Lower leg skin (tissue), 4 donors: Measurements from ENCODE around the gene BAIAP2L2. TPM values are rescaled to one million over a fixed set of nuclear protein-coding genes. Genes with fewer than 3 reads are reported as not detected.

ENCODE experiments used
- DNase-seq, 2 donors: peaks; one replicate each; pipeline ENCODE4 v3.0.0-alpha.2; 2019; ENCODE audit warnings: low spot score in 2 of 2
- H3K4me3 ChIP-seq: fragments of 200-600 bp; sonication (generic); 2 replicates; pipeline ENCODE4 v1.5.1; 2017; ENCODE audit warnings: mild to moderate bottlenecking, low read depth; ENCODE audit not compliant: poor library complexity, severe bottlenecking
- CTCF ChIP-seq, 3 donors: fragments of 450-650 bp; IDR thresholded peaks; one replicate each; pipeline ENCODE4 v1.5.1; 2016; ENCODE audit warnings: antibody characterized with exemption in 3 of 3, mild to moderate bottlenecking in 3 of 3, moderate library complexity in 2 of 3
- POLR2A ChIP-seq, 2 donors: fragments of 450-650 bp; IDR thresholded peaks; one replicate each; pipeline ENCODE4 v1.6.1; 2016 to 2017; ENCODE audit warnings: antibody characterized with exemption in 2 of 2, mild to moderate bottlenecking in 1 of 2, moderate library complexity in 1 of 2
- WGBS, 2 donors: methylation state at CpG; one replicate each; pipeline ENCODE4 v1.1.5; 2018; 5-methylcytosine and 5-hydroxymethylcytosine counted together
- intact Hi-C: fragments of 100-400 bp; cut with DNase I; formaldehyde crosslinking; loops from one replicate; pipeline ENCODE4 v1.15.0; 2023; ENCODE audit warnings: low total_unique reads
- total RNA-seq, 4 donors: library from RNA; depleted of rRNA; stranded (reverse); fragments of >200 nt; gene quantifications; one replicate each; pipeline ENCODE4 v1.1.0, GENCODE V29; 2016

Gene BAIAP2L2
- total RNA-seq, 4 donors from 2014 or later: 1.3 to 2.3 (median 2.1) TPM

DNA sequence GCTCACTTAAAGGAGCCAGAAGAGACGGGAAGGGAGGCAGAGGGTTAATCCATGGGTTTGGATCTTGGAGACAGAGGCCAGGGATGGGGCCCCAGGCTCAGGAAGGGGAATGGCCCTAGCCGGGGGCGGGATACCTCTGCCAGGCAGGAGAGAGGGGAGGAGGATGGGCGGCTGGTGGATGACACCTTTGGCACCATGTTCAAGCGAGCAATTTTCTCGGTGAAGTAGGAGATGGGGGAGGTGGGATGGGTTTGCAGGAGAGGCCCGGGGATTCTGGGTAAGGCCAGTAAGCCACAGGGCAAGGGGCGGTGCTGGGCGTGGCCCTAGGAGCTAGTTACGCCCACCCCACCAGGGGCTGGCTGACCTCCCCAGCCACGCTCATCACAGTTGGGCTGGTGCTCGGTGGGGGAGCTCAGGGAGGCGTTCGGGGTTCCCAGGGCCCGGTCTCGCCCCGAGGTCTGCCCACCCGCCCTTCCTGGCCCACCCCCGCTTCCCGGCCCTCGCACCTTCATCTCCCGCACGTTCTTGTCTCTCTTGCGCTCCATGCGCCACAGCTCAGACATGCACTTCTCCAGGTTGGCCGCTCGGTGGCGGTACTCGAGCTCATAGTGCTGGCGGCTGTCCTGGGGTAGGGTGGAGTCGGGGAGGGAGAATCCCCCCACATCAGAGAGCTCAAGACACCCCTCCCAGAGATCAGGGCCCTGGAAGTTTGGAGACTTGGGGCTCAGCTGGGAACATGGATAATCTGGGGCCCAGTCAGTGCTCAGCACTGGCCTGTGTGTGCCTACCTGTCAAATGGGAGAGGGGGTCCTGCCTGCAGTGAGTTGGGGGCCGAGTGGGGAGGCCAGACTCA, 12.7 kb downstream of the BAIAP2L2 start:
- 54 to 57% methylated on average over 22 to 28 of the region's 32 CpGs for WGBS, 2 donors
- no peak overlapping the region for H3K4me3 ChIP-seq
- DNase-seq: no peak
- TF ChIP-seq CTCF (IDR thresholded peaks at IDR 0.05) (no peak), POLR2A (IDR thresholded peaks at IDR 0.05) (no peak)
- intact Hi-C loops: no loop called here

DNA sequence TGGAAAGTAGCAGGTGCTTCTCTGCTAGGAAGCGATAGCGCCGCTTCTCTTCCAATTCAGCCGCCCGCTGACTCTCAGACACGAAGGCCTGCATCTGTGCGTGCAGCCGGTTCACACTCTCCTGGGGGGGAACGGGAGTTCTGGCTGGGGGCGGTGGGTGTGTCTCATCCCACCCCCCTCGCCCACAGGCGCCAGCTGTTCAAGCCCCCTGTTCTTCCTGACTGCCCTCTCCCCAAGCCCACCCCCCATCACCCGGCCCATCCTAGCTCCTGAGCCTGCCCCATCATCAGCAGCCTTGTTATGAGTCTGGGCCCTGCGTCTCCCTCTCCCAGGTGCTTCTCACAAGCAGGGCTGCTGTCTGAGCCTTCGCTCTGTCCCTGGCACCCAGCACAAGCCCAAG, 13.4 kb downstream of the BAIAP2L2 start:
- no peak for DNase-seq
- 84 to 86% methylated on average over 15 of the region's 15 CpGs for WGBS, 2 donors
- no peak for TF ChIP-seq CTCF (IDR thresholded peaks at IDR 0.05)
- H3K4me3 ChIP-seq: no peak overlapping the region
- intact Hi-C loops: no loop called here

GRCh38 chr22:38089474-38089851, 21.0 kb downstream of the BAIAP2L2 start:
- intact Hi-C loops: no loop called here
- no peak overlapping the region for H3K4me3 ChIP-seq
- TF ChIP-seq POLR2A (IDR thresholded peaks at IDR 0.05): no peak
- no peak for TF ChIP-seq CTCF (IDR thresholded peaks at IDR 0.05)
- no peak for DNase-seq
- 31 to 39% methylated on average over 8 to 15 of the region's 34 CpGs for WGBS, 2 donors

DNA sequence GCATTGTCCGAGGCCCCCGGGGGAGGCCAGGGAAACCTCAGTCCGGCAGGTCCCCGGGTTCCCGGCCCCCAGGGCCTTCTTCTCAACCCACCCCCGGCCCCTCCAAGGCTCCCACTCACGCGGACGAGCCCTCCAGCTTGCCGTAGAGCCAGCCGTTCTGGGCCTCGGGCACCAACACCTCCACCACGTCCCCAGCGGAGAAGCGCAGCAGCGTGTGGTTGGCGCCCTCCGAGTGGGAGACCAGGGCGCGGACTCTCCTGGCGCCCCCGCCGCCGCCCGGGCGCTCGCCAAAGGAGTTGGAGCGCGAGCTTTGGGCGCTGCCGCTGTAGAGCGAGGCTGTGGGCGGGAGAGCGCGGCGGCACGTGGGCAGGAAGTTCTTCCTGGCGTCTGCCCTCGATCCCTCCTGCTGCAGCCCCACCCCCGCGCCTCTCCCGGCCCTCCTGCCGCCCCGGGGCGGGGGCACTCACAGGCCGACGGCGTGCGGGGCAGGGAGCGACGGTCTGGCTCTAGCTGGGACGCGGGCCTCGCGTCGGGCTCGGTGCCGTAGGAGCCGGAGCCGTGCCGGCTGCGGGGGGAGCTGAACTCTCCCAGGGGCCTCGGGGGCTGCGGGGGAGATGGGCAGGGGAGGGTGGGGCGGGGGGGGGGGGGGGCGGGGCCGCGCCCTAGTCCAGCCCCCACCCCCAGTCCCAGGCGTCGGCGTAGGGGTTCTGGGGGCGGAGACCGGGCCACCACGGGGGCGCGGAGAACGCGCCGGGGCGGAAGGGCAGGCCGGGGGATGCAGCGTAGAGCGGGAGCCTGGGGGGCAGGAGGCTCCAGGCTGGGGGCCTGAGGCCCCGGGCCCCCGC, 21.6 kb downstream of the BAIAP2L2 start:
- H3K4me3 ChIP-seq: no peak overlapping the region
- 10 to 14% methylated on average over 10 to 34 of the region's 85 CpGs for WGBS, 2 donors
- no peak for TF ChIP-seq POLR2A (IDR thresholded peaks at IDR 0.05)
- no peak for TF ChIP-seq CTCF (IDR thresholded peaks at IDR 0.05)
- no peak for DNase-seq
- intact Hi-C loops: no loop called here

GRCh38 chr22:38087855-38088254, 22.6 kb downstream of the BAIAP2L2 start:
- no peak for DNase-seq
- intact Hi-C loops: no loop called here
- 91 to 94% methylated on average over 12 of the region's 12 CpGs for WGBS, 2 donors
- H3K4me3 ChIP-seq: no peak overlapping the region
- TF ChIP-seq CTCF (IDR thresholded peaks at IDR 0.05) (no peak), POLR2A (IDR thresholded peaks at IDR 0.05) (no peak)
